Measurements from ENCODE around the gene LENEP.

DNA sequence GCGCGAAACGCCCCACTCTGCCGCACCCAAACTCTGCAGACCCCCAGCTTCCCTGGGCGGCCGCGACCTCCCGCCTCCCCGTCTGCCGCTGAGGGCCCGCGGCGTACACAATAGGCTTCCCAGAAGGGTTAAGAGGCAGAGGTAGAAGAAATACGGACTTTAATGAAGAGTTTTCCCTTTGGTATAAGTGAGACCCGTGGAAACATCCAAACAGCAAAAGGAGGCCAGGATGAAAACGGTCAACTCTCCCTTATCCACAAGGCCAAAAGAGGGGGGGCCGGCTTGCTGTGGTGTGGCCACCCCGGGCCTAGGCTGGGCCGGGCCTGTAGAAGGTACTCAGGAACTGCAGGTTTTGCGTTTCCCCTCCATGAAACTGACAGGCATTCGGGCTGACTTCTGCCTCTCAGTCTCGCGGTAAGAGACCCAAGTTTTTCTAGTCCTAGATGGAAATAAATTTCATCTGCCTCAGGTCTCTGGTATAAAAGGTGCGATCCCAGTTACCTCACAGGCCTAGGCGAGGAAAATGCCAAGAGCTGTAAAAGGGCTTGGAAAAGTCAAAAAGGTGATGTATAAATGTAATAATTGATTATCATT lies 31.1 kb upstream of the LENEP start:
- TF ChIP-seq SP1 (IDR thresholded peaks at IDR 0.05) = no peak
- TF ChIP-seq, protein P1, sequence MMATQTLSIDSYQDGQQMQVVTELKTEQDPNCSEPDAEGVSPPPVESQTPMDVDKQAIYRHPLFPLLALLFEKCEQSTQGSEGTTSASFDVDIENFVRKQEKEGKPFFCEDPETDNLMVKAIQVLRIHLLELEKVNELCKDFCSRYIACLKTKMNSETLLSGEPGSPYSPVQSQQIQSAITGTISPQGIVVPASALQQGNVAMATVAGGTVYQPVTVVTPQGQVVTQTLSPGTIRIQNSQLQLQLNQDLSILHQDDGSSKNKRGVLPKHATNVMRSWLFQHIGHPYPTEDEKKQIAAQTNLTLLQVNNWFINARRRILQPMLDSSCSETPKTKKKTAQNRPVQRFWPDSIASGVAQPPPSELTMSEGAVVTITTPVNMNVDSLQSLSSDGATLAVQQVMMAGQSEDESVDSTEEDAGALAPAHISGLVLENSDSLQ (IDR thresholded peaks at IDR 0.05) = no peak
- TF ChIP-seq BHLHE40 (IDR thresholded peaks at IDR 0.05; ENCODE audit: borderline replicate concordance) = no peak
- no peak for TF ChIP-seq FOXK2 (IDR thresholded peaks at IDR 0.05)
- TF ChIP-seq ELF4 (IDR thresholded peaks at IDR 0.05) = no peak
- TF ChIP-seq NFRKB (IDR thresholded peaks at IDR 0.05) = no peak
- no peak for TF ChIP-seq CTBP1 (IDR thresholded peaks at IDR 0.05; ENCODE audit: borderline replicate concordance)
- no peak for TF ChIP-seq SUZ12 (IDR thresholded peaks at IDR 0.05)
- no peak for TF ChIP-seq FOXA1 (IDR thresholded peaks at IDR 0.05)
- no peak for TF ChIP-seq FOXM1 (IDR thresholded peaks at IDR 0.05; ENCODE audit: borderline replicate concordance)

Measured in HEK293T (cell line).